Astrocyte (in vitro differentiated cells and primary cell): ENCODE results near the gene ITGA3. TPM values are rescaled to one million over a fixed set of nuclear protein-coding genes. Genes with fewer than 3 reads are reported as not detected.

Source experiments
- DNase-seq: peaks from one replicate; pipeline ENCODE4 v3.0.0-alpha.2; 2010; ENCODE audit warnings: low read depth
- FAIRE-seq: peaks from 2 replicates; lab custom pipeline; 2011; peaks lifted over from hg19 to GRCh38; lab: Jason Lieb, UNC
- H2AFZ ChIP-seq: 2 replicates; pipeline ENCODE4 v1.6.0; 2012; ENCODE audit warnings: low read depth, low read length, inconsistent platforms
- H3K27ac ChIP-seq: 2 replicates; pipeline ENCODE4 v1.5.1; 2011; ENCODE audit warnings: low read depth, low read length, inconsistent platforms
- H3K27me3 ChIP-seq: 2 replicates; pipeline ENCODE4 v1.6.0; 2011; ENCODE audit warnings: low read length, inconsistent platforms; ENCODE audit not compliant: insufficient read depth
- H3K36me3 ChIP-seq: 2 replicates; pipeline ENCODE4 v1.5.1; 2011; ENCODE audit warnings: low read length, inconsistent platforms; ENCODE audit not compliant: insufficient read depth
- H3K4me1 ChIP-seq: 2 replicates; pipeline ENCODE4 v1.5.1; 2011; ENCODE audit warnings: low read length, inconsistent platforms; ENCODE audit not compliant: insufficient read depth
- H3K4me2 ChIP-seq: 2 replicates; pipeline ENCODE4 v1.6.0; 2012; ENCODE audit warnings: low read length, inconsistent platforms
- H3K4me3 ChIP-seq: 2 replicates; pipeline ENCODE4 v1.5.1; 2011; ENCODE audit warnings: low read depth, mild to moderate bottlenecking, low read length, inconsistent platforms; ENCODE audit not compliant: insufficient read depth
- H3K79me2 ChIP-seq: 2 replicates; pipeline ENCODE4 v1.6.0; 2012; ENCODE audit warnings: mild to moderate bottlenecking, low read length, inconsistent platforms; ENCODE audit not compliant: insufficient read depth
- H3K9ac ChIP-seq: 2 replicates; pipeline ENCODE4 v1.6.0; 2012; ENCODE audit warnings: mild to moderate bottlenecking, low read length, inconsistent platforms
- H3K9me3 ChIP-seq: 2 replicates; pipeline ENCODE4 v1.5.1; 2012; ENCODE audit warnings: low read depth, mild to moderate bottlenecking, low read length, inconsistent platforms; ENCODE audit not compliant: insufficient read depth
- H4K20me1 ChIP-seq: 2 replicates; pipeline ENCODE4 v1.6.0; 2012; ENCODE audit warnings: low read length, inconsistent platforms; ENCODE audit not compliant: insufficient read depth
- H3K27ac Mint-ChIP-seq: one replicate; pipeline ENCODE4 v1.8.0; 2021; ENCODE audit warnings: mild to moderate bottlenecking, mixed read lengths; ENCODE audit not compliant: unreplicated experiment
- H3K27me3 Mint-ChIP-seq: one replicate; pipeline ENCODE4 v1.8.0; 2021; ENCODE audit warnings: low read depth, mixed read lengths; ENCODE audit not compliant: unreplicated experiment
- H3K36me3 Mint-ChIP-seq: one replicate; pipeline ENCODE4 v1.8.0; 2021; ENCODE audit warnings: low read depth, mixed read lengths; ENCODE audit not compliant: unreplicated experiment
- H3K4me1 Mint-ChIP-seq: one replicate; pipeline ENCODE4 v1.8.0; 2021; ENCODE audit warnings: low read depth, mixed read lengths; ENCODE audit not compliant: unreplicated experiment
- H3K4me3 Mint-ChIP-seq: one replicate; pipeline ENCODE4 v1.8.0; 2021; ENCODE audit warnings: mild to moderate bottlenecking, moderate library complexity, mixed read lengths; ENCODE audit not compliant: unreplicated experiment
- H3K9me3 Mint-ChIP-seq: one replicate; pipeline ENCODE4 v1.8.0; 2021; ENCODE audit warnings: mild to moderate bottlenecking, mixed read lengths; ENCODE audit not compliant: unreplicated experiment
- CTCF ChIP-seq: IDR thresholded peaks from 2 replicates; pipeline ENCODE4 v1.5.1; 2011; ENCODE audit warnings: low read depth, mild to moderate bottlenecking, inconsistent platforms, low read length, moderate library complexity; ENCODE audit not compliant: insufficient read depth
- EZH2 ChIP-seq: IDR thresholded peaks from 2 replicates; pipeline ENCODE4 v1.6.1; 2012; ENCODE audit warnings: mild to moderate bottlenecking, low read length, inconsistent platforms; ENCODE audit not compliant: insufficient read depth
- total RNA-seq: library from RNA; stranded (reverse); gene quantifications from 2 replicates; pipeline ENCODE4 v1.2.1, GENCODE V29; 2021

The ITGA3 gene
- total RNA-seq, 1 donor from 2014 or later = 319 TPM

GRCh38 chr17:50088952-50089825 is 33.3 kb downstream of the ITGA3 start:
- no peak overlapping the region for H3K4me2 ChIP-seq
- Mint-ChIP-seq H3K4me3 (no peak overlapping the region), H3K27ac (peak overlapping the region; percentile 47), H3K36me3 (peaks cover 7% of the 10 kb centered on the region), H3K27me3 (no peaks in the 10 kb centered on the region), H3K4me1 (no peaks in the 10 kb centered on the region), H3K9me3 (no peaks in the 10 kb centered on the region)
- peaks cover 42% of the 10 kb centered on the region for H4K20me1 ChIP-seq
- FAIRE-seq (no peak), DNase-seq (no peak)
- TF ChIP-seq EZH2 (no peak), CTCF (no peak)
- H3K4me3 ChIP-seq = no peak overlapping the region
- H3K27ac ChIP-seq = no peak overlapping the region
- H3K9ac ChIP-seq = no peak overlapping the region
- no peak overlapping the region for H2AFZ ChIP-seq
- H3K4me1 ChIP-seq = peaks cover 2% of the 10 kb centered on the region
- H3K36me3 ChIP-seq = peaks cover 34% of the 10 kb centered on the region
- H3K27me3 ChIP-seq = no peaks in the 10 kb centered on the region
- peaks cover 11% of the 10 kb centered on the region for H3K79me2 ChIP-seq
- H3K9me3 ChIP-seq = no peaks in the 10 kb centered on the region

GRCh38 chr17:50090071-50090470 is 34.2 kb downstream of the ITGA3 start:
- H3K4me3 Mint-ChIP-seq = no peak overlapping the region
- Histone ChIP-seq H3K27me3 (no peaks in the 10 kb centered on the region), H3K9ac (no peak overlapping the region), H4K20me1 (peaks cover 39% of the 10 kb centered on the region), H2AFZ (no peak overlapping the region), H3K4me2 (no peak overlapping the region), H3K79me2 (peaks cover 11% of the 10 kb centered on the region), H3K4me1 (peaks cover 9% of the 10 kb centered on the region), H3K27ac (no peak overlapping the region), H3K4me3 (no peak overlapping the region), H3K36me3 (peaks cover 30% of the 10 kb centered on the region), H3K9me3 (no peaks in the 10 kb centered on the region)
- no peak for DNase-seq
- H3K36me3 Mint-ChIP-seq = peaks cover 7% of the 10 kb centered on the region
- no peaks in the 10 kb centered on the region for H3K9me3 Mint-ChIP-seq
- H3K27me3 Mint-ChIP-seq = no peaks in the 10 kb centered on the region
- no peak for FAIRE-seq
- no peak overlapping the region for H3K27ac Mint-ChIP-seq
- TF ChIP-seq EZH2 (no peak), CTCF (no peak)
- peaks cover 7% of the 10 kb centered on the region for H3K4me1 Mint-ChIP-seq
